A673 (cell line): Measurements from ENCODE around the gene DGUOK. TPM values are rescaled to one million over a fixed set of nuclear protein-coding genes. Genes with fewer than 3 reads are reported as not detected.

ENCODE experiments used
- BruUV-seq: library from RNA; stranded (reverse); fragments of 400-500 nt; replicated peaks from 2 replicates; lab custom pipeline; 2021; lab: Mats Ljungman, UMichigan
- CTCF ChIA-PET: fragments of 300-600 bp; sonication (Branson Sonifier 250); formaldehyde crosslinking; loops from one replicate; lab custom pipeline; 2022; ENCODE audit warnings: antibody characterized with exemption; lab: Charles Lee
- POLR2A ChIA-PET: fragments of 300-600 bp; sonication (Branson Sonifier 250); formaldehyde crosslinking; loops from one replicate; lab custom pipeline; 2022; ENCODE audit warnings: antibody characterized with exemption; ENCODE audit not compliant: low non-redundant PET; lab: Charles Lee
- DNase-seq: peaks from one replicate; pipeline ENCODE4 v3.0.0-alpha.2; 2015; ENCODE audit warnings: low spot score
- H3K27ac ChIP-seq: fragments of 200-600 bp; sonication (generic); 2 replicates; pipeline ENCODE4 v1.5.1; 2016; ENCODE audit warnings: mixed run types, low read depth, mild to moderate bottlenecking, mixed read lengths, antibody characterized with exemption, low read length; ENCODE audit not compliant: poor library complexity, severe bottlenecking
- H3K27me3 ChIP-seq: fragments of 200-600 bp; sonication (generic); replicated peaks from 2 replicates; pipeline ENCODE4 v1.6.1; 2017; ENCODE audit warnings: mixed run types, low read depth, mild to moderate bottlenecking, mixed read lengths, antibody characterized with exemption, low read length; ENCODE audit not compliant: insufficient read depth, poor library complexity
- H3K36me3 ChIP-seq: fragments of 200-600 bp; sonication (generic); 2 replicates; pipeline ENCODE4 v1.6.1; 2016; ENCODE audit warnings: mixed run types, mild to moderate bottlenecking, mixed read lengths, antibody characterized with exemption, low read length; ENCODE audit not compliant: insufficient read depth, poor library complexity, severe bottlenecking
- H3K4me1 ChIP-seq: fragments of 200-600 bp; sonication (generic); 2 replicates; pipeline ENCODE4 v1.6.1; 2017; ENCODE audit warnings: mixed run types, mild to moderate bottlenecking, mixed read lengths, antibody characterized with exemption, low read length; ENCODE audit not compliant: insufficient read depth, poor library complexity, severe bottlenecking
- H3K4me3 ChIP-seq: fragments of 200-600 bp; sonication (generic); 2 replicates; pipeline ENCODE4 v1.5.1; 2016; ENCODE audit warnings: low read depth, mixed run types, mild to moderate bottlenecking, mixed read lengths, low read length; ENCODE audit not compliant: poor library complexity, severe bottlenecking
- H3K9me3 ChIP-seq: fragments of 200-600 bp; sonication (generic); 2 replicates; pipeline ENCODE4 v1.6.1; 2016; ENCODE audit warnings: mixed run types, low read depth, mild to moderate bottlenecking, mixed read lengths, antibody characterized with exemption, low read length; ENCODE audit not compliant: poor library complexity, severe bottlenecking
- CTCF ChIP-seq: fragments of 300-800, 200-600 bp; sonication (generic); conservative IDR thresholded peaks from 2 replicates; pipeline ENCODE4 v1.5.1; 2017; ENCODE audit warnings: low read depth, mild to moderate bottlenecking, antibody characterized with exemption, low read length, moderate library complexity, mixed read lengths
- EZH2 ChIP-seq: fragments of 200-600 bp; sonication (generic); IDR thresholded peaks from 2 replicates; pipeline ENCODE4 v1.6.1; 2017; ENCODE audit warnings: borderline replicate concordance, low read depth, mild to moderate bottlenecking, mixed read lengths, antibody characterized with exemption, low read length; ENCODE audit not compliant: poor library complexity, severe bottlenecking
- intact Hi-C: fragments of 100-400 bp; cut with micrococcal nuclease; formaldehyde crosslinking; loops from one replicate; pipeline ENCODE4 v1.10.0; 2022; ENCODE audit not compliant: unreplicated experiment
- total RNA-seq: library from RNA; stranded (reverse); gene quantifications from 2 replicates; pipeline ENCODE4 v1.2.3, GENCODE V29; 2021

Gene DGUOK
- total RNA-seq, 1 experiment from 2014 or later, result 106 TPM

DNA sequence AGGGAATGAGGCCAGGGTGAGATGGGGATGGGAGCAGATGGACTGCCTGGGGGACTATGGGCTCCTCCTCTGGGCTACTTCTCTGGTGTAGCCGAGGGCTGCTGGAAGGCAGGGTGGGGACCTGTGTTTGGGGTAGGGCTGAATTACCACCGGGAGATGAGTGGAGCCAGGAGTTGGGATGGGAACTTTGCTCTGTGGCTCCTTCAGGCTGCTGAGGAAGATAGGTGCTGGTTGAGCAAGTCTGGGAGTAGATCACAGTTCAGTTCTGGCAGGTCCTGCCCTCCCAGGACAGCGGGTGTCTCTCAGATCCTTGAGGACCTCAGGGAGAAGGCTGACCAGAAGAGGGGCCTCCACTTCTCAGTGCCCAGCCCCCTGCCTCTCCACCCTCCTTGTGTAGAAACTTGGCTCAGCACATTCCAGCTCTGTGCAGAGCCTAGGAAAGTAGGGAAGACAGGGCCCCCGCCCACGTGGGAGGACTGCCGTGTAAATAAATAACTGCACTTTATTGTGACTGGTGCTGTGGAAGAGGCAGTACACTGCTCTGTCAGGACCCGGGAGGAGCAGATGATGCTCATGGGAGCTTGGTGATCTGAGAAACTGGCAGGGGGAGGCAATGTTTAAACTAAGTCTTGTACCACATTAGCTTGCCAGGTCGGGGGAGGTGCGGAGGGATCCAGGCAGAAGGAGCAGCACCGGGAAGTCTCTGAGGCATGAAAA lies 73.4 kb downstream of the DGUOK start:
- POLR2A ChIA-PET, result interaction anchor here (0.5 kb wide), 1 partner anchor 22 kb away, joined by 3 read pairs; no protein-coding TSS in a partner anchor
- Histone ChIP-seq H3K36me3 (no peaks in the 10 kb centered on the region), H3K4me3 (no peak overlapping the region), H3K4me1 (peaks cover 45% of the 10 kb centered on the region), H3K27me3 (no peaks in the 10 kb centered on the region), H3K27ac (no peak overlapping the region), H3K9me3 (no peaks in the 10 kb centered on the region)
- BruUV-seq, result no TSS peak
- intact Hi-C loops, result no loop called here
- no peak for DNase-seq
- no peak for TF ChIP-seq EZH2
- TF ChIP-seq CTCF, result no peak
- CTCF ChIA-PET, result no interaction called here

GRCh38 chr2:74000666-74001065 lies 74.0 kb downstream of the DGUOK start:
- intact Hi-C loops, result no loop called here
- H3K4me1 ChIP-seq, result peaks cover 52% of the 10 kb centered on the region
- POLR2A ChIA-PET, result interaction anchor here (0.6 kb wide), 1 partner anchor 159 kb away, joined by 3 read pairs; no protein-coding TSS in a partner anchor

GRCh38 chr2:74001121-74001520 lies 74.4 kb downstream of the DGUOK start:
- no peak for TF ChIP-seq CTCF
- no peak for TF ChIP-seq EZH2
- Histone ChIP-seq H3K27ac (no peak overlapping the region), H3K36me3 (no peaks in the 10 kb centered on the region), H3K4me1 (peaks cover 56% of the 10 kb centered on the region), H3K27me3 (no peaks in the 10 kb centered on the region), H3K9me3 (no peaks in the 10 kb centered on the region), H3K4me3 (no peak overlapping the region)
- POLR2A ChIA-PET, result interaction anchor here (0.6 kb wide), 1 partner anchor 159 kb away, joined by 3 read pairs; no protein-coding TSS in a partner anchor
- CTCF ChIA-PET, result no interaction called here
- intact Hi-C loops, result no loop called here
- BruUV-seq, result no TSS peak
- DNase-seq, result no peak

More at GRCh38 chr2:74000666-74001065, 74.0 kb downstream of the DGUOK start:
- Histone ChIP-seq H3K27me3 (no peaks in the 10 kb centered on the region), H3K36me3 (no peaks in the 10 kb centered on the region), H3K9me3 (no peaks in the 10 kb centered on the region), H3K4me3 (no peak overlapping the region), H3K27ac (no peak overlapping the region)
- TF ChIP-seq CTCF (no peak), EZH2 (no peak)
- BruUV-seq, result no TSS peak
- no peak for DNase-seq
- CTCF ChIA-PET, result no interaction called here
